Measurements from ENCODE around the gene SLC35F1.
"Not testable (repeated sequence)": the region's sequence is repeated elsewhere in the genome, so short reads cannot be mapped to it uniquely, and the experiment has no call there.

The SLC35F1 gene

DNA sequence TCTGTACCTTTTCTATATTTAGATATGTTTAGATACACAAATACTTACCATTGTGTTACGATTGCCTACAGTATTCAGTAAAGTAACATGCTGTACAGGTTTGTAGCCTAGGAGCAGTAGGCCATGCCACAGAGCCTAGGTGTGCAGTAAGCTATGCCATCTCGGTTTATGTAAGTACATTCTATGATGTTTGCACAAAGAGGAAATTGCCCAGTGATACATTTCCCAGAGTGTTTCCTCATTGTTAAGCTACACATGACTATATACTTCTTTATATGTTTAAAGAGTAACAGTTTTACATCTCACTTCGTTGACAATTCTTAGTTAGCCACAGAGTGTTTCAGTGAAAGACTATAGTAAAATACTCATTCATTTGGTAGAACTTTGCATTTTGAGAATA, 51.5 kb downstream of the SLC35F1 start:
- H3K4me3 ChIP-seq (ENCODE audit: low read length): no peak overlapping the region
- TF ChIP-seq, protein P1, sequence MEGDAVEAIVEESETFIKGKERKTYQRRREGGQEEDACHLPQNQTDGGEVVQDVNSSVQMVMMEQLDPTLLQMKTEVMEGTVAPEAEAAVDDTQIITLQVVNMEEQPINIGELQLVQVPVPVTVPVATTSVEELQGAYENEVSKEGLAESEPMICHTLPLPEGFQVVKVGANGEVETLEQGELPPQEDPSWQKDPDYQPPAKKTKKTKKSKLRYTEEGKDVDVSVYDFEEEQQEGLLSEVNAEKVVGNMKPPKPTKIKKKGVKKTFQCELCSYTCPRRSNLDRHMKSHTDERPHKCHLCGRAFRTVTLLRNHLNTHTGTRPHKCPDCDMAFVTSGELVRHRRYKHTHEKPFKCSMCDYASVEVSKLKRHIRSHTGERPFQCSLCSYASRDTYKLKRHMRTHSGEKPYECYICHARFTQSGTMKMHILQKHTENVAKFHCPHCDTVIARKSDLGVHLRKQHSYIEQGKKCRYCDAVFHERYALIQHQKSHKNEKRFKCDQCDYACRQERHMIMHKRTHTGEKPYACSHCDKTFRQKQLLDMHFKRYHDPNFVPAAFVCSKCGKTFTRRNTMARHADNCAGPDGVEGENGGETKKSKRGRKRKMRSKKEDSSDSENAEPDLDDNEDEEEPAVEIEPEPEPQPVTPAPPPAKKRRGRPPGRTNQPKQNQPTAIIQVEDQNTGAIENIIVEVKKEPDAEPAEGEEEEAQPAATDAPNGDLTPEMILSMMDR (IDR thresholded peaks at IDR 0.05; ENCODE audit: insufficient read depth, low read depth, low read length, missing control alignments): no peak
- no peak for DNase-seq (ENCODE audit: low read depth)

DNA sequence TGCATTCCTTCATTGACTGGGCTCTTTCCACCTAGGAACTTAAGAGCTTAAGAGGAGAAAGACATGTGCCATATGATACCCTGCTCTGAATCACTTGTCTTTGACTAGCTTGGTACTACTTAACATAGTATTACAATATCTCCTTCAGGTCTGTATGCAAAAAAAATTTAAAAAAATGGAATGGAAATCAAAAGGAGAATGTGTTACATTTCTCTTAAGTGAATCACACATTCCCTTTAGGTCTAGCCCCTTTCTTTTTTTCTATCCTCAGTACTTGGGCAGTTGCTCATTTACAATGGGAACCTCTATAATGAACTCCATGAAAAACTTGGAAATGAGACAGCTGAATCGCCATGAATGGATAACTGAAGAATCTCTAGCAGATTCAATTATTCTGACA, 53.8 kb downstream of the SLC35F1 start:
- H3K4me3 ChIP-seq (ENCODE audit: low read length): no peak overlapping the region
- TF ChIP-seq, protein P1 (IDR thresholded peaks at IDR 0.05; ENCODE audit: insufficient read depth, low read depth, low read length, missing control alignments): no peak
- DNase-seq (ENCODE audit: low read depth): no peak

DNA sequence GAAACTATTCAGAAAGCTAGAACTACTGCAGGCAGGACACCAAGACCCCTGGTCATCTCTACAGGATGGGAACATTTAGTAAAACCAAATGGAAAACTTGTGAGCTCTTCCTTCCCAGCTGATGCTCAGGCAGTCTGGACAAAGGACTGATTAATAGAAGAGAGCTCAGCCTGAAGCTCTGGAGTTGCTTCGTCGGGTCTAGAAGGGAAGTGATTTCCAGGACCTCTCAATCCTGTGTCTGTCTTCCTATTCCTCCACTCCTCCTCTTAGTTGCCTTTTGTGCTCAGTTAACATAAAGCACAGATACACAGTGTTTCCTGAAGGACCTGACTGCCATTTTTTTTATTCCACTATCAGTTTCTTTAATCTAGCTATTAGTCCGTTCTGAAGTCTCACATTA, 54.2 kb downstream of the SLC35F1 start:
- no peak for DNase-seq (ENCODE audit: low read depth)
- TF ChIP-seq, protein P1 (IDR thresholded peaks at IDR 0.05; ENCODE audit: insufficient read depth, low read depth, low read length, missing control alignments): no peak
- no peak overlapping the region for H3K4me3 ChIP-seq (ENCODE audit: low read length)

DNA sequence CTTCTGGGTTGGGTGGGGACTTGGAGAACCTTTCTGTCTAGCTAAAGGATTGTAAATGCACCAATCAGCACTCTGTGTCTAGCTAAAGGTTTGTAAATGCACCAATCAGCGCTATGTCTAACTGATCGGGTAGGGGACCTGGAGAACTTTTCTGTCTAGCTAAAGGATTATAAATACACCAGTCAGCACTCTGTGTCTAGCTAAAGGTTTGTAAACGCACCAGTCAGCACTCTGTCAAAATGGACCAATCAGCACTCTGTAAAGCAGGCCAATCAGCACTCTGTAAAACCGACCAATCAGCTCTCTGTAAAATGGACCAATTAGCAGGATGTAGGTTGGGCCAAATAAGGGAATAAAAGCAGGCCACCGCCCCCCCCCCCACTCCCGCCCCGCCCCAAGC, 58.7 kb downstream of the SLC35F1 start:
- DNase-seq (ENCODE audit: low read depth); H3K4me3 ChIP-seq (ENCODE audit: low read length): not testable (repeated sequence)

DNA sequence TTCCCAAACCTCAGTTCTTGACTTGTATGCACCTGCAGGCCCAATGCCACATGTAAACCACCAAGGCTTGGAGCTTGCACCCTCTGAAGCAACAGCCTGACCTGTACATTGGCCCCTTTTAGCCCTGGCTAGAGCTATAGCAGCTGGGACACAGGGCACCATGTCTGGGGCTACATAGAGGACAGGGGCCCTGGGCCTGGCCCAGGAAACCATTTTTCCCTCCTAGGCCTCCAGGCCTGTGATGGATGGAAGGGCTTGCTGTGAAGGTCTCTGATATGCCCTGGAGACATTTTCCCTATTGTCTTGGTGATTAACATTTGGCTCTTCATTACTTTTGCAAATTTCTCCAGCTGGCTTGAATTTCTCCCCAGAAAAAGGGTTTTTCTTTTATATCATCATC, 64.6 kb downstream of the SLC35F1 start:
- TF ChIP-seq, protein P1 (IDR thresholded peaks at IDR 0.05; ENCODE audit: insufficient read depth, low read depth, low read length, missing control alignments): no peak
- H3K4me3 ChIP-seq (ENCODE audit: low read length): no peak overlapping the region
- DNase-seq (ENCODE audit: low read depth): no peak

DNA sequence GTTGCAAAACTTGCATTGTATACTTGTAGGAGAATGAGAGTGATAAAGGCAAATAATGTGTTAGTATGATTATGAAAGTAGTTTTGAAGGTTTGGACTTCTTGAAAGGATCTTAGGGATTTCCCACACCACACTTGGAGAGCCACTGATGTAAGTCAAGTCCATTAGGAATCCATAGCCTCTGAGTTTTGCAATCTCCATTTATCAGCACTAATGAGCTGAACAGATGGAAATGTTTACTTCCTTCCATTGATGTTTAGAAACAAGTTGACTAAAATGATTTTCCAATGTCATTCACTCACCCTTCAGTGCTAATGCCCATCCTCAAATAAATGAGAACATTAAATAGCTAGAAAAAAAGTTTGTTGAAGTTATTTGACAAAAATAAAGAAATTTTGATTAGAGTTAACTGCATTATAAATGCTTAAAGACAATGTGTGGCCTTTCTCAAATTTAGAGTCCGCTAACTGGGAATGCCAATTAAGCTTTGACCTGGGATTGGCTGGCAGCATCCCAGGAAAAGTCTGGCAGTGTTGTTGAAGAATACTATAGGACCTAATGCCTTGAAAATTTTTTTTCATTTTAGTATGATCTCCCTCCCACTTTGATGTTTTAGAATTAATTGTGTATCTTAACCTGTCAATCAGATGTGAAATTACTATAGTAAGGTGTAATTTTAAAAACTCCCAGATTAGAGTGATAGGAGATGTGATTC, 68.0 kb downstream of the SLC35F1 start:
- TF ChIP-seq, protein P1 (IDR thresholded peaks at IDR 0.05; ENCODE audit: insufficient read depth, low read depth, low read length, missing control alignments): no peak
- no peak for DNase-seq (ENCODE audit: low read depth)
- no peak overlapping the region for H3K4me3 ChIP-seq (ENCODE audit: low read length)

DNA sequence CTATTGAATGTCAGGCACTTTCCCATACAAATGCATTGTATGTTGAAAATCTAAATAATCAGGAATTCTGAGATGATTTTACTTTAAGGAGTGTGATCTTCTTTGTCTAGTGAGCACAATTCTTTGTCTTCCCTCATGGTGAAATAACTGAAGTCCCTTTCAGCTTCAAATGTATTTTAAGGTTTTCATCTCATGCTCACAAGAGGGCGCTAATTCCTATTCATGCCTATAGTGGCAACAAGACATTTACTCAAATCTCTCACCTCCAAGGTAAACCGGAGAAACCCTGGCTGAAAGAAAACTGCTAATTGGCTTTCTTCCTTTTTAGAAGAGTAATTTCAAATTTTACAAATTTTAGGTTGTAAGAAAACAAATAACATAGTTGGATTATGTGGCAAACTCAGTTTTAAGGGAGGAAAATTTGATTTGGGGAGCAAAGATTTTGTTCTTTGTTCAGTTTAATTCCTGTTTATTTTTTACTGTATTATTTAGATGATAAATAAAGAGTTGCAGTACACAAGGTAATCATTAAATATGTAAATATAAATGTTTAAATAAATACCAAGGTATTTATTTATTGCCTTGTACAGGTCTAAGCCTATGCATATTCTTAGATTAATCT, 69.1 kb downstream of the SLC35F1 start:
- TF ChIP-seq, protein P1 (IDR thresholded peaks at IDR 0.05; ENCODE audit: insufficient read depth, low read depth, low read length, missing control alignments): peak; percentile 69
- DNase-seq (ENCODE audit: low read depth): peak; percentile 63
- H3K4me3 ChIP-seq (ENCODE audit: low read length): no peak overlapping the region
